Retinal pigment epithelial cell (primary cell): ENCODE measurements around the gene PDCD6IP.

ENCODE experiments used
- DNase-seq: peaks from one replicate; pipeline ENCODE4 v3.0.0-alpha.2; 2010; ENCODE audit warnings: low read depth
- H3K4me3 ChIP-seq: 2 replicates; pipeline ENCODE4 v1.5.1; 2011; ENCODE audit warnings: mild to moderate bottlenecking, low read length, control low read depth, moderate library complexity
- CTCF ChIP-seq: conservative IDR thresholded peaks from 2 replicates; pipeline ENCODE4 v1.5.1; 2011; ENCODE audit warnings: low read depth, low read length, control low read depth, inconsistent platforms

The PDCD6IP gene

DNA sequence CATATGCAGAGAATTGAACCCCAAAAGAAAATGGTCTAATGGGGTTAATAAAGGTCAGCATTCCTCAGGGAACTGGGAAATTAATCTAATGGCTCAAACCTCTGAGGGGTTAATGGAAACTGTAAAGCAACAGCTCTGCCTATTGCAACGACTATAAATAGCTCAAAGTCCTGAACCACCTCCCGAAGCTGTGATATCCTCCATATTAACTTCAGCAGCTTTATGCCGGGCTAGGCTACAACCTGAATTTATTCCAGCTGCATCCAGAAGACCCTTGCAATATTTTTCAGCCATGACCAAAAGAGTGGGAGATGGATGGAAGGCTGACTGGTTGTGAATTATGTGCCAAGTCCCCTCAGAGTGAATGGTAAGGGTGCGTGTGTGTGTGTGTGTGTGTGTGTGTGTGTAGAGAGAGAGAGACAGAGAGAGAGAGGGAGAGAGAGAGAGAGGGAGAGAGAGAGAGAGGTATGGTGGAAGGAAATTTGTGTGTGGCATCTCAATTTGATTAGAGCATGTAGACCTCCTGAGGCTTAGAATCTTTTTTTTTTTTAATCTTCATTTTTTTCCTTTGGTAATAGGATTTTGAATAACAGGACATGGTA, 109.9 kb downstream of the PDCD6IP start:
- DNase-seq: no peak
- no peak overlapping the region for H3K4me3 ChIP-seq
- TF ChIP-seq CTCF: no peak

GRCh38 chr3:33909547-33909946, 111.1 kb downstream of the PDCD6IP start:
- no peak overlapping the region for H3K4me3 ChIP-seq
- DNase-seq: no peak
- TF ChIP-seq CTCF: no peak

DNA sequence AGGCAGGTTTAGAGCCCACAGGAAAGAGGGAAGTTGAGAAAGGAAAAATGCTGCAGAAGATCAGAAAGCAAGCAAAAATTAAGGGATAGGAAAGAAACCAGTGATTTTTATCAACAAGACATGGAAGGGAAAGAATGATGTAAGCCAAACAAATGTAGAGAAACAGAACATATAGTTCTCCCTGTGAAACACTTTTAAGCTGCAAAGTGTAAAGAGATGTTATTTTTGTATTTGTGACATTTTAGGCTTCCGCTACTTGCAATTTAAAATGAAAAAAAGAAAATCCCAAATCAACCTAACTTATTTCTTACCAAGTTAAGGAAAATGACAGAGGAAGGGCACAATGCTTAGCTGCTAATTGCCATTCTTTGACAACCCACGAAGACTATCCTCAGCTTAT, 111.6 kb downstream of the PDCD6IP start:
- TF ChIP-seq CTCF: no peak
- H3K4me3 ChIP-seq: no peak overlapping the region
- no peak for DNase-seq

- TF ChIP-seq CTCF: no peak
- no peak overlapping the region for H3K4me3 ChIP-seq
- DNase-seq: no peak
Observed at GRCh38 chr3:33911525-33912322, 113.3 kb downstream of the PDCD6IP start.

GRCh38 chr3:33914212-33914611, 115.8 kb downstream of the PDCD6IP start:
- no peak overlapping the region for H3K4me3 ChIP-seq
- DNase-seq: no peak
- TF ChIP-seq CTCF: no peak

GRCh38 chr3:33914731-33915379, 116.4 kb downstream of the PDCD6IP start:
- no peak for DNase-seq
- no peak for TF ChIP-seq CTCF
- no peak overlapping the region for H3K4me3 ChIP-seq
